Neural cell (in vitro differentiated cells): Measurements from ENCODE around the gene ZNF358. TPM values are rescaled to one million over a fixed set of nuclear protein-coding genes. Genes with fewer than 3 reads are reported as not detected.

ENCODE experiments used
- H2AFZ ChIP-seq: fragments of 200-600, 300-800 bp; sonication (generic), shearing (Covaris generic); 2 replicates; pipeline ENCODE4 v1.6.0; 2014; ENCODE audit warnings: low read depth, mild to moderate bottlenecking, antibody characterized with exemption, low read length, moderate library complexity
- H3F3A ChIP-seq: fragments of 200-600 bp; shearing (Covaris generic); 2 replicates; pipeline ENCODE4 v1.6.1; 2016; ENCODE audit warnings: mild to moderate bottlenecking, moderate library complexity, mixed read lengths, antibody characterized with exemption, low read length; ENCODE audit not compliant: insufficient read depth, poor library complexity, severe bottlenecking
- H3K27ac ChIP-seq: fragments of 200-600, 300-800 bp; sonication (generic), shearing (Covaris generic); 2 replicates; pipeline ENCODE4 v1.5.1; 2014; ENCODE audit warnings: mild to moderate bottlenecking, low read length, moderate library complexity
- H3K27me3 ChIP-seq: fragments of 300-800, 200-600 bp; sonication (generic), shearing (Covaris generic); 2 replicates; pipeline ENCODE4 v1.6.0; 2014; ENCODE audit warnings: mild to moderate bottlenecking, low read depth, low read length, moderate library complexity; ENCODE audit not compliant: insufficient read depth
- H3K36me3 ChIP-seq: fragments of 300-800, 200-600 bp; sonication (generic), shearing (Covaris generic); 2 replicates; pipeline ENCODE4 v1.5.1; 2014; ENCODE audit warnings: mild to moderate bottlenecking, antibody characterized with exemption, low read length, moderate library complexity; ENCODE audit not compliant: insufficient read depth
- H3K4me2 ChIP-seq: fragments of 300-800, 200-600 bp; sonication (generic), shearing (Covaris generic); 2 replicates; pipeline ENCODE4 v1.6.0; 2014; ENCODE audit warnings: mild to moderate bottlenecking, low read length
- H3K4me3 ChIP-seq: fragments of 300-800, 200-600 bp; sonication (generic), shearing (Covaris generic); 2 replicates; pipeline ENCODE4 v1.5.1; 2014; ENCODE audit warnings: mild to moderate bottlenecking, low read length, moderate library complexity
- H3K79me2 ChIP-seq: fragments of 200-600 bp; shearing (Covaris generic); replicated peaks from 2 replicates; pipeline ENCODE4 v1.6.0; 2014; ENCODE audit warnings: mild to moderate bottlenecking, low read length, moderate library complexity; ENCODE audit not compliant: insufficient read depth
- H3K9ac ChIP-seq: fragments of 300-800, 200-600 bp; sonication (generic), shearing (Covaris generic); 2 replicates; pipeline ENCODE4 v1.6.1; 2016; ENCODE audit warnings: mild to moderate bottlenecking, low read length, mixed read lengths
- H3K9me2 ChIP-seq: fragments of 200-600 bp; shearing (Covaris generic); 2 replicates; pipeline ENCODE4 v1.6.1; 2016; ENCODE audit warnings: mild to moderate bottlenecking, low read length, mixed read lengths; ENCODE audit not compliant: insufficient read depth
- H3K9me3 ChIP-seq: fragments of 200-600, 300-800 bp; sonication (generic), shearing (Covaris generic); 2 replicates; pipeline ENCODE4 v1.6.1; 2016; ENCODE audit warnings: mild to moderate bottlenecking, mixed run types, low read length, moderate library complexity, mixed read lengths
- H4K20me1 ChIP-seq: fragments of 200-600 bp; shearing (Covaris generic); 2 replicates; pipeline ENCODE4 v1.6.1; 2016; ENCODE audit warnings: mild to moderate bottlenecking, mixed run types; ENCODE audit not compliant: insufficient read depth
- EP300 ChIP-seq: fragments of 450-650 bp; conservative IDR thresholded peaks from 2 replicates; pipeline ENCODE4 v1.6.1; 2014; ENCODE audit warnings: antibody characterized with exemption, mild to moderate bottlenecking, moderate library complexity; ENCODE audit not compliant: poor library complexity, severe bottlenecking
- EZH2 ChIP-seq: fragments of 200-600, 300-800 bp; shearing (Covaris generic), sonication (generic); IDR thresholded peaks from 2 replicates; pipeline ENCODE4 v1.6.1; 2014; ENCODE audit warnings: antibody characterized with exemption, low read length, borderline replicate concordance, mild to moderate bottlenecking; ENCODE audit not compliant: insufficient read depth, poor library complexity, severe bottlenecking
- MXI1 ChIP-seq: fragments of 450-650 bp; conservative IDR thresholded peaks from 2 replicates; pipeline ENCODE4 v1.6.1; 2014; ENCODE audit warnings: antibody characterized with exemption, mild to moderate bottlenecking; ENCODE audit not compliant: poor library complexity, severe bottlenecking
- POLR2AphosphoS5 ChIP-seq: IDR thresholded peaks from 2 replicates; pipeline ENCODE4 v1.6.1; 2012
- RAD21 ChIP-seq: fragments of 450-650 bp; conservative IDR thresholded peaks from 2 replicates; pipeline ENCODE4 v1.6.1; 2014; ENCODE audit warnings: antibody characterized with exemption, mild to moderate bottlenecking, moderate library complexity
- SMC3 ChIP-seq: fragments of 450-650 bp; conservative IDR thresholded peaks from 2 replicates; pipeline ENCODE4 v1.6.1; 2014; ENCODE audit warnings: antibody characterized with exemption, mild to moderate bottlenecking, moderate library complexity; ENCODE audit not compliant: poor library complexity
- TAF1 ChIP-seq: IDR thresholded peaks from 2 replicates; pipeline ENCODE4 v1.6.1; 2012; ENCODE audit warnings: low read depth
- polyA plus RNA-seq: library from polyadenylated mRNA; depleted of rRNA; stranded (reverse); fragments of >200 nt; gene quantifications from 2 replicates; pipeline ENCODE4 v1.2.3, GENCODE V29; 2014
- TF ChIP-seq, protein P1 (sequence below): IDR thresholded peaks from 2 replicates; pipeline ENCODE4 v1.6.1; 2012; ENCODE audit warnings: borderline replicate concordance
- TF ChIP-seq, protein P2 (sequence below): fragments of 450-650 bp; IDR thresholded peaks from 2 replicates; pipeline ENCODE4 v1.5.1; 2014; ENCODE audit warnings: antibody characterized with exemption, mild to moderate bottlenecking, moderate library complexity; ENCODE audit not compliant: poor library complexity, severe bottlenecking

Gene ZNF358
- polyA plus RNA-seq, 1 donor from 2014 or later = 22.0 TPM

DNA sequence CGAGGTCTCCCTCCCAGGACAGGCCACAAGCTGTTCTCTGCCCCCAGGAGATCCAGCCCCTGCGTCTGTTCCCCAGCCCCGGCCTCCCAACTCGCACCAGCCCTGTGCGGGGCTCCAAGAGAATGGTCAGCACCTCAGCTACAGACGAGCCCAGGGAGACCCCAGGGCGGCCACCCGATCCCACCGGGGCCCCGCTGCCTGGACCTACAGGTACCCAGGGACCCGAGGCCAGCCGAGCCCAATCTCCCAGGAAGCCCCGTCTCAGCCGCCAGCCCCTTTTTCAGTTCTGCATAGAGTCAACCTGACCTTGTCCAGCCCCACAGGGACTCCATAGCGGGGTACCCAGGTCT, 25.5 kb downstream of the ZNF358 start:
- Histone ChIP-seq H3K4me2 (no peak overlapping the region), H3K27ac (no peak overlapping the region), H3F3A (no peaks in the 10 kb centered on the region), H4K20me1 (no peaks in the 10 kb centered on the region), H2AFZ (no peak overlapping the region), H3K9me3 (no peaks in the 10 kb centered on the region), H3K9me2 (no peaks in the 10 kb centered on the region), H3K79me2 (no peaks in the 10 kb centered on the region), H3K36me3 (no peaks in the 10 kb centered on the region), H3K27me3 (no peaks in the 10 kb centered on the region), H3K4me3 (no peak overlapping the region), H3K9ac (no peak overlapping the region)
- TF ChIP-seq MXI1 (no peak), EP300 (no peak), POLR2AphosphoS5 (no peak), EZH2 (no peak), SMC3 (no peak), RAD21 (no peak), TAF1 (no peak)
- TF ChIP-seq, protein P1, sequence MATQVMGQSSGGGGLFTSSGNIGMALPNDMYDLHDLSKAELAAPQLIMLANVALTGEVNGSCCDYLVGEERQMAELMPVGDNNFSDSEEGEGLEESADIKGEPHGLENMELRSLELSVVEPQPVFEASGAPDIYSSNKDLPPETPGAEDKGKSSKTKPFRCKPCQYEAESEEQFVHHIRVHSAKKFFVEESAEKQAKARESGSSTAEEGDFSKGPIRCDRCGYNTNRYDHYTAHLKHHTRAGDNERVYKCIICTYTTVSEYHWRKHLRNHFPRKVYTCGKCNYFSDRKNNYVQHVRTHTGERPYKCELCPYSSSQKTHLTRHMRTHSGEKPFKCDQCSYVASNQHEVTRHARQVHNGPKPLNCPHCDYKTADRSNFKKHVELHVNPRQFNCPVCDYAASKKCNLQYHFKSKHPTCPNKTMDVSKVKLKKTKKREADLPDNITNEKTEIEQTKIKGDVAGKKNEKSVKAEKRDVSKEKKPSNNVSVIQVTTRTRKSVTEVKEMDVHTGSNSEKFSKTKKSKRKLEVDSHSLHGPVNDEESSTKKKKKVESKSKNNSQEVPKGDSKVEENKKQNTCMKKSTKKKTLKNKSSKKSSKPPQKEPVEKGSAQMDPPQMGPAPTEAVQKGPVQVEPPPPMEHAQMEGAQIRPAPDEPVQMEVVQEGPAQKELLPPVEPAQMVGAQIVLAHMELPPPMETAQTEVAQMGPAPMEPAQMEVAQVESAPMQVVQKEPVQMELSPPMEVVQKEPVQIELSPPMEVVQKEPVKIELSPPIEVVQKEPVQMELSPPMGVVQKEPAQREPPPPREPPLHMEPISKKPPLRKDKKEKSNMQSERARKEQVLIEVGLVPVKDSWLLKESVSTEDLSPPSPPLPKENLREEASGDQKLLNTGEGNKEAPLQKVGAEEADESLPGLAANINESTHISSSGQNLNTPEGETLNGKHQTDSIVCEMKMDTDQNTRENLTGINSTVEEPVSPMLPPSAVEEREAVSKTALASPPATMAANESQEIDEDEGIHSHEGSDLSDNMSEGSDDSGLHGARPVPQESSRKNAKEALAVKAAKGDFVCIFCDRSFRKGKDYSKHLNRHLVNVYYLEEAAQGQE = no peak
- TF ChIP-seq, protein P2, sequence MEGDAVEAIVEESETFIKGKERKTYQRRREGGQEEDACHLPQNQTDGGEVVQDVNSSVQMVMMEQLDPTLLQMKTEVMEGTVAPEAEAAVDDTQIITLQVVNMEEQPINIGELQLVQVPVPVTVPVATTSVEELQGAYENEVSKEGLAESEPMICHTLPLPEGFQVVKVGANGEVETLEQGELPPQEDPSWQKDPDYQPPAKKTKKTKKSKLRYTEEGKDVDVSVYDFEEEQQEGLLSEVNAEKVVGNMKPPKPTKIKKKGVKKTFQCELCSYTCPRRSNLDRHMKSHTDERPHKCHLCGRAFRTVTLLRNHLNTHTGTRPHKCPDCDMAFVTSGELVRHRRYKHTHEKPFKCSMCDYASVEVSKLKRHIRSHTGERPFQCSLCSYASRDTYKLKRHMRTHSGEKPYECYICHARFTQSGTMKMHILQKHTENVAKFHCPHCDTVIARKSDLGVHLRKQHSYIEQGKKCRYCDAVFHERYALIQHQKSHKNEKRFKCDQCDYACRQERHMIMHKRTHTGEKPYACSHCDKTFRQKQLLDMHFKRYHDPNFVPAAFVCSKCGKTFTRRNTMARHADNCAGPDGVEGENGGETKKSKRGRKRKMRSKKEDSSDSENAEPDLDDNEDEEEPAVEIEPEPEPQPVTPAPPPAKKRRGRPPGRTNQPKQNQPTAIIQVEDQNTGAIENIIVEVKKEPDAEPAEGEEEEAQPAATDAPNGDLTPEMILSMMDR = no peak

DNA sequence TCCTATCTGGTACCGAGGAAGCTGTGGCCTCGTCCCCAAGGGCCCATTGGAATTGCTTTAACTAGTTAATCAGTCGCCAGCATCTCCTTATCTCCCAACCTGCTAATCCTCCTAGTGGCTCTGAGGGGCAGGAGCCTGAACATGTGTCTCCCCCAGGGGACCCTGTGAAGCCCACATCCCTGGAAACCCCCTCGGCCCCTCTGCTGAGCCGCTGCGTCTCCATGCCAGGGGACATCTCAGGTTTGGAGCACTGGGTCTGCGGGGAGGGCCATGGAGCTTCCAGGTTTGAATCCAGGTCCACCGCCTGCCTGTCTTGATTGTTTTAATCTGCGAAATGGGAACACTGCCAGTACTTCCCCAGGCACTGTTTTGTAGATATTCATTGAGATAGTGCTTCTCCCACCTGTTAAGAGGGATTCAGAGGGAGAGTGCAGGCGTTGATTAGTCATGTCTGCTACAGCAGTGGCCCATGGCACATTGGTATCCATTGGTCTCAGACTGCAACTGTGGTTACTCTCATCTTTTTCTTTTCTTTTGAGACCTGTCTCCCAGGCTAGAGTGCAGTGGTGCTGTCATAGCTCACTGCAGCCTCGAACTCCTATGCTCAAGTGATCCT, 26.0 kb downstream of the ZNF358 start:
- no peaks in the 10 kb centered on the region for H3F3A ChIP-seq
- H3K9me3 ChIP-seq = no peaks in the 10 kb centered on the region
- no peak overlapping the region for H3K27ac ChIP-seq
- H3K9me2 ChIP-seq = no peaks in the 10 kb centered on the region
- no peaks in the 10 kb centered on the region for H3K79me2 ChIP-seq
- no peaks in the 10 kb centered on the region for H3K36me3 ChIP-seq
- TF ChIP-seq EP300 = no peak
- TF ChIP-seq MXI1 = no peak
- TF ChIP-seq TAF1 = no peak
- TF ChIP-seq, protein P2 = no peak
- TF ChIP-seq EZH2 = no peak
- TF ChIP-seq, protein P1 = no peak
- no peak for TF ChIP-seq POLR2AphosphoS5
- TF ChIP-seq SMC3 = no peak
- TF ChIP-seq RAD21 = no peak
- H2AFZ ChIP-seq = no peak overlapping the region
- H3K9ac ChIP-seq = no peak overlapping the region
- no peaks in the 10 kb centered on the region for H4K20me1 ChIP-seq
- H3K4me3 ChIP-seq = no peak overlapping the region
- no peak overlapping the region for H3K4me2 ChIP-seq
- H3K27me3 ChIP-seq = no peaks in the 10 kb centered on the region
